NCI-H748 treated with DMSO at 0.1 percent for 48 hours (cell line): ENCODE results near the gene KIF1B.

Experiments used
- DNase-seq: peaks from one replicate; lab custom pipeline; 2025; lab: John Stamatoyannopoulos, UW

The KIF1B gene

DNA sequence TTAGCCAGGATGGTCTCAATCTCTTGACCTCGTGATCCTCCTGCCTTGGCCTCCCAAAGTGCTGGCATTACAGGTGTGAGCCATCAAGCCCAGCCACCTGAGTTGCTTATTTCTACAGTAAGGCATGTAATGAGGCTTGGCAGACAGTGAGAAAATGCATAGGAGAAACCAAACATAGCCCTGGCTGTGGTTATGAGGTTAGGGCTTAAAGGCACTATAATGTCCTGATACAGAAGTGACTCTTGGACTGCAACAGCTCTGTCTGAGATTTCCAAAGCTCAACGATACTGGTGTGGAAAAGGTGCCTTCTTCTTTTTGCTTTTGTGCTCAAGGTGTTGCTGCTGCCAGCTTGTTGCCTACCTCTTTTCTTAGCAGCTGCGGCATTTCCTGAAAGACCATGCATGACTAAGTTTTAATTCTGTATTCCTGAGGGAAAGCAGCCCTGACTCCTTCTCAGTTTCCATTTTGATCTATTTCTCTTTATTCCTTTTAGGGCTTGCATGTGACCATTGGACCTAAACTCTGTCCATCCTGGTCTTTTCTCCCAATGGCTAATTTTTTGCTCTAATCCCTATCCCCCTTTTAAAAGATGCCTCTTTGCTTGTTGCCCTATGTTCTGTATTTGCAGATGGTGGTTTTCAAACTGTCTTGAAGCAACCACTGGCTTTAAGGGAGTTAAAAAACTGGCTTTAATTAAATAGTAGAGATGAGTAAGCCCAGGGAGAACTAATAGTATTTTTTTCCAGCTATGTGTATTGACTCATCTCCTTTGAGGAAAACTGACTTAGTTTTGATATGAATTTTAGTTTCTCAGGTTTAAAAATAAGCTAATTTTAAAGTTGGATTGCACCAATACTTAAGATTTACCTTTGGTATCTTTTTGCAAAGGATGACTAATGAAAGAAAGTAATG lies 70.3 kb downstream of the KIF1B start:
- DNase-seq, result no peak

- DNase-seq, result no peak
Measured at GRCh38 chr1:10283318-10283984, 73.1 kb downstream of the KIF1B start.

- DNase-seq, result no peak
Measured at GRCh38 chr1:10286244-10286643, 75.9 kb downstream of the KIF1B start.

GRCh38 chr1:10287023-10287645 lies 76.8 kb downstream of the KIF1B start:
- no peak for DNase-seq

DNA sequence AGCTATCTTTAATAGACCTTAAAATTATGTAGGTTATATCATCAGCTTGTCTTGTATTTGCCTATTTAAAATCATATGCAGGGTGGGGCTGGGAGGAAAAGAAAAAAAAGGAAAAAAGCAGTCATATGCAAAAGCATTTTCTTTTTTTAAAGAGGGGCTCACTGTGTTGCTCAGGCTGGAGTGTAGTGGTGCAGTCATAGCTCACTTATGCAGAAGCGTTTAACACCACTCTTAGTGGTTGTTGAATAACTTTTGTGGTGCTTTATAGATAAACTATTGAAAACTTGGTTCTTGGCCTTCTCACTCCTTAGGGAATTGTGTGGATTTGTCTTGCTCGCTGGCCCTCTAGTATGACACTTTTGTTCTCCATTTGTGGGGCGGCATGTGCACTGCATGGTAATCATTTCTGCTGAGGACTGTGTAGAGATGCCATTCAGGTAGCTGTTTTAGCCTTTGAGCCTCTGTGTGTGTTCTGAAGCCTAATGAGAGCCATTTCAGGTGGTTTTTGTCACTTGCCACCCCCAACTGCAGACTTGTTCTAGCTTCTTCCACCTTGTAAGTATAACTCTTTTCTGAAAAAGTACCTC lies 77.8 kb downstream of the KIF1B start:
- DNase-seq, result no peak

- DNase-seq, result no peak
Measured at GRCh38 chr1:10291705-10292104, 81.3 kb downstream of the KIF1B start.

- DNase-seq, result no peak
Measured at GRCh38 chr1:10292188-10292587, 81.8 kb downstream of the KIF1B start.

- DNase-seq, result no peak
Measured at GRCh38 chr1:10295481-10296085, 85.2 kb downstream of the KIF1B start.

GRCh38 chr1:10299151-10299550 lies 88.8 kb downstream of the KIF1B start:
- DNase-seq, result no peak

GRCh38 chr1:10302416-10302815 lies 92.0 kb downstream of the KIF1B start:
- no peak for DNase-seq

GRCh38 chr1:10304295-10304694 lies 93.9 kb downstream of the KIF1B start:
- DNase-seq, result no peak

- no peak for DNase-seq
Measured at GRCh38 chr1:10306435-10306834, 96.1 kb downstream of the KIF1B start.

DNA sequence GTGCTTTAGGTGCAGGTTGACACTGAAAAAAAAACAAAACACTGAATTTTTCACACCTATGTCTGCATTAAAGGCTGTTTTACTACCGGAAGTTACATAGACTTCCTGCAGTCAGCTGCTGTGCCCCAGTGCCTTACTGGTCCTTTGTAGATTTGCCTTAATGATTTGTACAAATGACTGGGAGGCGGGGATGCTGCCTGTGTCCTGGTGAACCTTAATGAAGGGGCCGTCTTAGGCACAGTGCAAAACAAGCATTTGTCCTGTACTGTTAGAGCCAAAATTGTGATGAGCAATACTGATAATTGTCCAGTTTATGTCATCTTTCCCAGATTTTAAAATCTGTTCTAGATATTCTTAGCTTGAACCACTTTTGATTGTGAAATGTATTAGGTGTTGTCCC lies 97.6 kb downstream of the KIF1B start:
- no peak for DNase-seq

DNA sequence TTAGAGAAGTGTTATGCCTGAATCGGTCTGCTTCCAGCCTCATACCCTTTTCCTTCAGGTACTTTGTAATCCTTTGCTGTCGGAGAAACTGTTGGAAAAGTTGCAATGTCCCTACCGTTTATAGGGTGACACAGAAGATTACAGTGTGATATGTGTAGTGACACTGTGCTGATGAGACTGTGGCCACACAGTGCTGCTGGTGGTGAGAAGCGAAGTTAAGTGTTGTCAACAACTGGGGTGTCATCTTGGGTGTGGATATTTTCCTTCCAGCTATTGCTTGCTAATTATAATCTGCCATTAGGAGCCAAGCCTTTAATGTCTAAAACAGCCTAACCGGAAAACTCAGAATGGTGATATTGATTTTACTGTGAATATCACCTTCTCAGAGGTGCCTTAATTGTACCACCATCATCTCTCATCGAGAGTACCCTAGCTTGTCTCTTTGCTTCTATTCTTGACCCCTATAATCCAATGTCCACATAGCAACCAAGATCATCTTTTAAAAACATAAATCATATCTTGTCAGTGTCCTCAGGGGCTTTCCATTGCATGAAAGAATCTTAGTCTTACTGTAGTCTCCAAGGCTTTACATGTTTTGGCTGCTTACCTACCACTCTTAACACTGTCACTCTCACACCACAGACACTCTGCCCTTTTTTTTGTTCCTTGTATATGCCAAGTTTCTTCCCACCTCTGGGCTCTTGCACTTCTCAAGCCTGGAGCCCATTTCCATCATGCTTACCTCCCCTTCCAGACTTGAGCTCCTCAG lies 99.1 kb downstream of the KIF1B start:
- no peak for DNase-seq

GRCh38 chr1:10316752-10317151 lies 106.4 kb downstream of the KIF1B start:
- DNase-seq, result no peak

GRCh38 chr1:10319750-10320149 lies 109.4 kb downstream of the KIF1B start:
- no peak for DNase-seq

DNA sequence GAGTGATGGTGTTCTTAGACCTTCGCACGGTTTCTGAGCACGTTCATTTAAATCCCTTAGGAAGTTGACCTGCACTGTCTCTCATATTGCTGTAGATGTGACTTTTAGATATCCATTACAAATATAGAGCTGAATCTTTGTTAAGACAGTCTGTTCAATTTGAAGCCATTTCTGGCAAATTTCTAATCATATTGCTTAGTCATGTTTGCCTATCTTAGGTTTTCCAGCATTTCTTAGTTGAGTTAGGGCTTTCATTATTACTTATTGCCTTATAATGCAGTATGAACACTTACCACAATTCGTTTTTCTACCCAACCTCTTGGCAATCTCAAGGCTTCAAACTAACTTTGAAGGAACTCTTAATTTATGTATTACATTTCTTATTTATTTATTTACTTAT lies 110.0 kb downstream of the KIF1B start:
- DNase-seq, result no peak

DNA sequence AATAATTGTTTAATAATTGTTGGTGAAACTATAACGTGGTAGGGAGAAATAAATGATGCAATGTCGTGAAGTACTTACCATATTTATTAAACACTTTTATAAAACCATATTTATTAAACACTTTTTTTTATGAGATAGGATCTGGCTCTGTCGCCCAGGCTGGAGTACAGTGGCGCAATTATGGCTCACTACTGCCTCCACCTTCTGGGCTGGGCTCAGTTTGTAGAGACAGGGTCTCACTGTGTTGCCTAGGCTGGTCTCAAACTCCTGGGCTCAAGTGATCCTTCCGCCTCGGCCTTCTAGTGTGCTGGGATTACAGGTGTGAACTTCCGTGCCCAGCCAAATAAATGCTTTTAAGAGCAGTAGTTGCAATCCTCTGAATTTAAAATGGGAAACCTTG lies 112.5 kb downstream of the KIF1B start:
- DNase-seq, result no peak

GRCh38 chr1:10324627-10325026 lies 114.3 kb downstream of the KIF1B start:
- DNase-seq, result no peak

- no peak for DNase-seq
Measured at GRCh38 chr1:10325521-10325920, 115.2 kb downstream of the KIF1B start.

GRCh38 chr1:10326251-10326650 lies 115.9 kb downstream of the KIF1B start:
- no peak for DNase-seq
